Stomach (tissue), 4 donors: Measurements from ENCODE around the gene GDPD1.

Source experiments
- CTCF ChIP-seq, 7 experiments: fragments of 450-650 bp in 4 of 7; fragments of 200-600 bp in 3 of 7; sonication (generic) in 3 of 7; IDR thresholded peaks; one replicate each; pipeline ENCODE4 v1.5.1; 2016 to 2019; ENCODE audit warnings: antibody characterized with exemption in 7 of 7, control low read depth in 2 of 7, mild to moderate bottlenecking in 1 of 7
- EP300 ChIP-seq: sonication (generic); formaldehyde crosslinking; IDR thresholded peaks from one replicate; pipeline ENCODE4 v1.6.1; 2017; ENCODE audit warnings: antibody characterized with exemption

GRCh38 chr17:59244081-59244480 is 23.8 kb downstream of the GDPD1 start:
- TF ChIP-seq EP300 (no peak), CTCF (IDR thresholded peaks at IDR 0.05) (no peak)
